ENCODE measurements around the gene ZNF358.

The ZNF358 gene

GRCh38 chr19:7515110-7515644 lies 726 bp upstream of the ZNF358 start:
- no peaks in the 10 kb centered on the region for H3K79me2 ChIP-seq
- H3K27me3 ChIP-seq (ENCODE audit: control insufficient read depth, insufficient read depth, low read length): no peaks in the 10 kb centered on the region
- peaks cover 14% of the 10 kb centered on the region for H3K4me1 ChIP-seq
- H3K4me3 ChIP-seq (ENCODE audit: low read depth, low read length): peak overlapping the region; percentile 53
- no peak for TF ChIP-seq CTCF (IDR thresholded peaks at IDR 0.05)
- no peaks in the 10 kb centered on the region for H3K36me3 ChIP-seq (ENCODE audit: control insufficient read depth, insufficient read depth, low read length)
- no peak overlapping the region for H3K9ac ChIP-seq
- H3K9me3 ChIP-seq (ENCODE audit: control insufficient read depth, low read length): no peaks in the 10 kb centered on the region
- peak overlapping the region; percentile 95 for H3K27ac ChIP-seq
- peak overlapping the region; percentile 92 for H2AFZ ChIP-seq
- H3K4me2 ChIP-seq (ENCODE audit: low read length): peak overlapping the region; percentile 78

GRCh38 chr19:7516333-7516732 lies 430 bp downstream of the ZNF358 start:
- Histone ChIP-seq H3K4me1 (peaks cover 14% of the 10 kb centered on the region), H3K79me2 (no peaks in the 10 kb centered on the region), H3K4me2 (ENCODE audit: low read length) (peak overlapping the region; percentile 98), H3K9ac (peak overlapping the region; percentile 49), H3K4me3 (ENCODE audit: low read depth, low read length) (peak overlapping the region; percentile 83), H3K27ac (peak overlapping the region; percentile 73), H2AFZ (peak overlapping the region; percentile 65), H3K27me3 (ENCODE audit: control insufficient read depth, insufficient read depth, low read length) (no peaks in the 10 kb centered on the region), H3K9me3 (ENCODE audit: control insufficient read depth, low read length) (no peaks in the 10 kb centered on the region), H3K36me3 (ENCODE audit: control insufficient read depth, insufficient read depth, low read length) (no peaks in the 10 kb centered on the region)
- TF ChIP-seq CTCF (IDR thresholded peaks at IDR 0.05): no peak

GRCh38 chr19:7516878-7517277 lies 975 bp downstream of the ZNF358 start:
- H3K9me3 ChIP-seq (ENCODE audit: control insufficient read depth, low read length): no peaks in the 10 kb centered on the region
- peak overlapping the region; percentile 83 for H3K4me3 ChIP-seq (ENCODE audit: low read depth, low read length)
- H3K4me2 ChIP-seq (ENCODE audit: low read length): peak overlapping the region; percentile 98
- H3K4me1 ChIP-seq: peaks cover 16% of the 10 kb centered on the region
- no peaks in the 10 kb centered on the region for H3K36me3 ChIP-seq (ENCODE audit: control insufficient read depth, insufficient read depth, low read length)
- no peak overlapping the region for H2AFZ ChIP-seq
- H3K79me2 ChIP-seq: no peaks in the 10 kb centered on the region
- H3K9ac ChIP-seq: peak overlapping the region; percentile 49
- peak overlapping the region; percentile 73 for H3K27ac ChIP-seq
- no peak for TF ChIP-seq CTCF (IDR thresholded peaks at IDR 0.05)
- no peaks in the 10 kb centered on the region for H3K27me3 ChIP-seq (ENCODE audit: control insufficient read depth, insufficient read depth, low read length)

- no peak overlapping the region for H3K4me3 ChIP-seq (ENCODE audit: low read depth, low read length)
- peaks cover 2% of the 10 kb centered on the region for H3K79me2 ChIP-seq
- peaks cover 18% of the 10 kb centered on the region for H3K4me1 ChIP-seq
- no peaks in the 10 kb centered on the region for H3K9me3 ChIP-seq (ENCODE audit: control insufficient read depth, low read length)
- no peak overlapping the region for H2AFZ ChIP-seq
- no peaks in the 10 kb centered on the region for H3K27me3 ChIP-seq (ENCODE audit: control insufficient read depth, insufficient read depth, low read length)
- no peak overlapping the region for H3K9ac ChIP-seq
- H3K27ac ChIP-seq: no peak overlapping the region
- H3K4me2 ChIP-seq (ENCODE audit: low read length): no peak overlapping the region
- no peaks in the 10 kb centered on the region for H3K36me3 ChIP-seq (ENCODE audit: control insufficient read depth, insufficient read depth, low read length)
- no peak for TF ChIP-seq CTCF (IDR thresholded peaks at IDR 0.05)
These were observed 3.6 kb downstream of the ZNF358 start for GRCh38 chr19:7519361-7520130.

Measured in parathyroid adenoma (tissue), 2 donors.